Urinary bladder (tissue), 4 donors: ENCODE results near the gene SDS. TPM values are rescaled to one million over a fixed set of nuclear protein-coding genes. Genes with fewer than 3 reads are reported as not detected.

Source experiments
- DNase-seq: peaks from one replicate; pipeline ENCODE4 v3.0.0-alpha.2; 2015; ENCODE audit errors: extremely low spot score
- H3K27ac ChIP-seq: one replicate; pipeline ENCODE4 v1.5.1; 2013; ENCODE audit warnings: low read depth, mild to moderate bottlenecking, moderate library complexity
- H3K36me3 ChIP-seq: one replicate; pipeline ENCODE4 v1.6.1; 2013; ENCODE audit warnings: mild to moderate bottlenecking, moderate library complexity; ENCODE audit not compliant: insufficient read depth
- H3K4me1 ChIP-seq: one replicate; pipeline ENCODE4 v1.6.1; 2013; ENCODE audit warnings: mild to moderate bottlenecking, moderate library complexity; ENCODE audit not compliant: insufficient read depth
- H3K4me3 ChIP-seq: one replicate; pipeline ENCODE4 v1.5.1; 2013; ENCODE audit warnings: low read depth, low read length
- WGBS: extraction: QIAGEN DNeasy Blood & Tissue Kit; methylation state at CpG from one replicate; pipeline ENCODE4 v1.1.7; 2013; 5-methylcytosine and 5-hydroxymethylcytosine counted together
- polyA plus RNA-seq: library from polyadenylated mRNA; stranded (reverse); fragments of 200-250 nt; gene quantifications from one replicate; pipeline ENCODE4 v1.2.3, GENCODE V29; 2013
- total RNA-seq: library from RNA; depleted of rRNA; stranded (reverse); fragments of >200 nt; gene quantifications from one replicate; pipeline ENCODE4 v1.2.3, GENCODE V29; 2014
- donor health status: healthy with polysubstance abuse.
- donor health status: healthy.

The SDS gene
- total and polyA plus RNA-seq, 2 donors: 0.85 TPM; not detected in 1

DNA sequence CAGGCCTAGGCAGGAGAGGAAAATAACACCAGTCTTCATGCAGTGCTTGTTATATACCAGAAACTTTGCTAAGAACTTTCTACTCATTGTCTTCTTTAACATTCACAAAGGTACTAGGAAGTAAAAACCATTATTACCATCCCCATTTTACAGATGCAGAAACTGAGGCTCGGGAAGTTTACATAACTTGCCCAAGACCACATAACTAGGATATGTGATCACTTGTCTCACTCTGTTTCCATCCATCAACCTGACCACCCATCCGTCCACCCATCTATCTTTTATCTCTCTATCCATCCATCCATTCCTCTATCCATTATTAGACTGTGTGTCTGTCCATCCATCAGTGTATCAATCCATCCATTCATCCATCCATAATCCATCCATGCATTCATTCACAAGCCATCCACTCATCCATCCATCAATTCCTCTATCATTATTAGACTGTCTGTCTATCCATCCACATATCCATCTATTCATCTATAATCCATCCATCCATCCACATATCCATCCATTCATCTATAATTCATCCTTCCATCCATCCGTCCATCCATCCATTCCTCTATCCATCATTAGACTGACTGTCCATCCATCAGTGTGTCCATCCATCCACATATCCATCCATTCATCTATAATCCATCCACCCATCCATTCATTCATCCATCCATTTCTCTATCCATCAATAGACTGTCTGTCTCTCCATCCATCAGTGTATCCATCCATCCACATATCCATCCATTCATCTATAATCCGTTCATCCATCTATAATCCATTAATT, 35.0 kb upstream of the SDS start:
- 76% methylated on average over 4 of the region's 4 CpGs for WGBS
- no peak for DNase-seq
- H3K4me3 ChIP-seq: no peak overlapping the region

DNA sequence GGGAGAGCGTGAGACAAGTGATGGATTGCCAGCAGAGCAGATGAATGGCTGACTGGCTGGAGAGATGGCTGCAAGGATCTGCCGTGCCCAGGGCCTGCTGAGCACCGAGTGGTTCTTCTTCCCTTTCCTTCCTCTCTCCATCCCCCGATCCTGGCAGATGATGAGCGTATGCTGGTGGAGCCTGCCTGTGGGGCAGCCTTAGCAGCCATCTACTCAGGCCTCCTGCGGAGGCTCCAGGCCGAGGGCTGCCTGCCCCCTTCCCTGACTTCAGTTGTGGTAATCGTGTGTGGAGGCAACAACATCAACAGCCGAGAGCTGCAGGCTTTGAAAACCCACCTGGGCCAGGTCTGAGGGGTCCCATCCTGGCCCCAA, 34.0 kb upstream of the SDS start:
- H3K27ac ChIP-seq: no peak overlapping the region
- WGBS: 66% methylated on average over 9 of the region's 9 CpGs
- H3K4me1 ChIP-seq: no peaks in the 10 kb centered on the region
- no peaks in the 10 kb centered on the region for H3K36me3 ChIP-seq
- H3K4me3 ChIP-seq: no peak overlapping the region
- no peak for DNase-seq

More for the DNA sequence above, 35.0 kb upstream of the SDS start:
- Histone ChIP-seq H3K4me1 (no peaks in the 10 kb centered on the region), H3K36me3 (no peaks in the 10 kb centered on the region), H3K27ac (no peak overlapping the region)

DNA sequence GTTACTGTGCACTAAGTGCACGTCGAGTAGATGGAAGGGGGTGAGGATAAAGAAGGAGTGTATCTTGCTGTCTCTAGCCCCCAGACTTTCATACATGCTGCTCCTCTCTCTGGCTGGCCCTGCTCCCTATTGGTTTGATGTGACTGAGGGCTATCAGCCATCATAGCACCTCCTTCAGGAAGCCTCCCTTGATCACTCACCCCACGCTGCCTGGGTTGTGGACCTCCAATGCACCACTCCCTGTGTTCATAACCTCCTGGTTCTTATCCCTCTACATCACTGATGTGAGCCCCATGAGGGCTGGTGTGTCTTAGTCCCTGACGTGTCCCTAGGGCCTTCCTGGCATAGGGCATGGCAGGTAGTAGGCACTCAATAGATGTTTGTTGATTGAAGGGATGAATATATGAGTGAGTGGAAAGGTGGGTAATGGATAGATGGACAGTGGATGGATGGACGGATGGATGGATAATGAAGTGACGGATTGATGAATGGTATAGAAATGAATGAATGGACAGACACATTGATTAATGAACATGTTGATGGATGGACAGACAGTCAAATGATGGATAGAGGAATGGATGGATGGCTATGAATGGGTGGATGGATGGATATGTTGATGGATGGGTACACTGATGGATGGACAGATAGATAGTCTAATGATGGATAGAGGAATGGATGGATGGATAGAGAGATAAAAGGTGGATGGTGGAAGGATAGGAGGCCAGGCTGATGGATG, 33.5 kb upstream of the SDS start:
- no peak for DNase-seq
- 86% methylated on average over 6 of the region's 6 CpGs for WGBS

DNA sequence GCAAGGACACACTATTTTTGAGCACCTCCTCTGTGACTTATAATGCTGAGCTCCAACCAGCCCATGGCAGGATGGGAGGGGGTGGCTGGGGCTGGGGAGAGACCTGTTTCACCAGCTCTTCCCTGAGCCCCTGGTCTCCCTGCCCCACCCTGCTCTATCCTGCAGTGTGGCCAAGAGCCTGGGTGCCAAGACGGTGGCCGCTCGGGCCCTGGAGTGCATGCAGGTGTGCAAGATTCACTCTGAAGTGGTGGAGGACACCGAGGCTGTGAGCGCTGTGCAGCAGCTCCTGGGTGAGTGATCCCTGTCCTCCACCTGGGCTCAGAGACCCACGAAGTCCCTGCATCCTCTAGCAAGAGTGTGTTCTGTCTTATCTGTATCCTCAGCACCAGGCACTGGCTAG, 32.9 kb upstream of the SDS start:
- WGBS: 85% methylated on average over 6 of the region's 6 CpGs
- H3K36me3 ChIP-seq: no peaks in the 10 kb centered on the region
- H3K27ac ChIP-seq: no peak overlapping the region
- H3K4me3 ChIP-seq: no peak overlapping the region
- no peaks in the 10 kb centered on the region for H3K4me1 ChIP-seq
- DNase-seq: no peak

More for the DNA sequence above, 33.5 kb upstream of the SDS start:
- H3K27ac ChIP-seq: no peak overlapping the region
- no peak overlapping the region for H3K4me3 ChIP-seq
- no peaks in the 10 kb centered on the region for H3K36me3 ChIP-seq
- no peaks in the 10 kb centered on the region for H3K4me1 ChIP-seq

DNA sequence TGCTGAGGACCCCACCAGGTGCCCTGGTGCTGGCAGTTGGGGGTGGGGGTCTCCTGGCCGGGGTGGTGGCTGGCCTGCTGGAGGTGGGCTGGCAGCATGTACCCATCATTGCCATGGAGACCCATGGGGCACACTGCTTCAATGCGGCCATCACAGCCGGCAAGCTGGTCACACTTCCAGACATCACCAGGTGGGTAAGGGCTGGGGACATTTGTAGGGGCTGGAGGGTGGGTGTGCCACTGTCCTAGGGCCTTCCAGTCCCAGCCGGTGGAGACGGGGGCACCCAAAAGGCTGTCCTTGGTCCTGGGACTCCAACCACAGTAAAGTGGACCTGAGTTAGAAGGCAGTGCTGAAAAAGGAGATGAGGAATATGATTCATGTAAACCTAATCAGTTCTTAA, 31.7 kb upstream of the SDS start:
- 81% methylated on average over 5 of the region's 5 CpGs for WGBS
- Histone ChIP-seq H3K27ac (no peak overlapping the region), H3K4me3 (no peak overlapping the region), H3K4me1 (no peaks in the 10 kb centered on the region), H3K36me3 (no peaks in the 10 kb centered on the region)
- DNase-seq: no peak

DNA sequence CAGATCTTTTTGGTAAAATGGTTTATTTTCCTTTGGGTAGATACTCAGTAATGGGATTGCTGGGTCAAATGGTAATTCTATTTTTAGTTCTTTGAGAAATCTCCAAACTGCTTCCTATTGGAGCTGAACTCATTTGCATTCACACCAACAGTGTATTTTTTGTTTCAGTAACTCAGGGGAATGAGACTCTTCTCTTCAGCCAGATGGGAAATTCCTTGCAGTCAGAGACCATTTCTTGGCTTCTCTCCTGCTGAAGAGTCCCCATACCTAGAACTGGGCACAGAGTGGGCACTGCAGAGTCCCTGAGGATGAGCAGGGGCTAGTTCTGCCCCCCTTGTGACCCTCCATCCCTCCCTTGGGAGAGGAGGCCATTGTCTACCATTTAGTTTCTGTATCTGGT, 29.3 kb upstream of the SDS start:
- no peak overlapping the region for H3K4me3 ChIP-seq
- H3K36me3 ChIP-seq: no peaks in the 10 kb centered on the region
- no peaks in the 10 kb centered on the region for H3K4me1 ChIP-seq
- H3K27ac ChIP-seq: no peak overlapping the region
- no peak for DNase-seq

DNA sequence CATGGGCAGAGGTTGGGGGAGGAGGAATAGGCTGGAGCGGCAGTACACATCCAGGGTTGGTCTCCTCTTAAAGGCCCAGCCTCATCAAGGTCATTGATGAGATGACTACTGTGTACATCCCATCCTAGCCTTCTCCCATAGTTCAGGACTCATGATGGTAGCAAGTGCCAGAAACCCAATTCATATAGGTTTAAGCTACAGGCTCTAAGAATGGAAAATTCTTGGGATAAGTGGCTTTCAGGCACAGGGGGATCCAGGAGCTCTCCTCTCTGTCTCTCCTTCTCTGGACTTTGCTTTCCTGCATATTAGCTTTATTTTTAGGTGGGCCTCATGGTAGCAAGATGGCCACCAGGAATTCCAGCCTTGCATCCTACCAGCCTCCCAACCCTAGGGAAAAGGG, 24.8 kb upstream of the SDS start:
- no peaks in the 10 kb centered on the region for H3K36me3 ChIP-seq
- no peak overlapping the region for H3K27ac ChIP-seq
- H3K4me1 ChIP-seq: no peaks in the 10 kb centered on the region
- H3K4me3 ChIP-seq: no peak overlapping the region
- WGBS: 94% methylated on average over 1 of the region's 1 CpG
- no peak for DNase-seq

DNA sequence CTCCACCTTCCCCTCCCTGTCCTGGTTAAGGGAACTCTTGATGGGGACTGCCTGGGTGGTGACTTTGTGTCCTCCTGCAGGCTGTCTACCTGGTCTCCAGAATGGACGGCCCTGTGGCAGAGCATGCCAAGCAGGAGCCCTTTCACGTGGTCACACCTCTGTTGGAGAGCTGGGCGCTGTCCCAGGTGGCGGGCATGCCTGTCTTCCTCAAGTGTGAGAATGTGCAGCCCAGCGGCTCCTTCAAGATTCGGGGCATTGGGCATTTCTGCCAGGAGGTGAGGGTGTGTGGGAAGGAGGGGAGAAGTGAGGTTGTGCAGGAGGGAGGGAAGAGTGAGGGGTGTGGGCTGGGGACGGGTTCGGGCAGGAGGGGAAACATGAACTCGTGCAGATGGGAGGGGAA, 24.2 kb upstream of the SDS start:
- no peaks in the 10 kb centered on the region for H3K4me1 ChIP-seq
- H3K27ac ChIP-seq: no peak overlapping the region
- WGBS: 65% methylated on average over 9 of the region's 9 CpGs
- no peak overlapping the region for H3K4me3 ChIP-seq
- DNase-seq: no peak
- H3K36me3 ChIP-seq: no peaks in the 10 kb centered on the region

DNA sequence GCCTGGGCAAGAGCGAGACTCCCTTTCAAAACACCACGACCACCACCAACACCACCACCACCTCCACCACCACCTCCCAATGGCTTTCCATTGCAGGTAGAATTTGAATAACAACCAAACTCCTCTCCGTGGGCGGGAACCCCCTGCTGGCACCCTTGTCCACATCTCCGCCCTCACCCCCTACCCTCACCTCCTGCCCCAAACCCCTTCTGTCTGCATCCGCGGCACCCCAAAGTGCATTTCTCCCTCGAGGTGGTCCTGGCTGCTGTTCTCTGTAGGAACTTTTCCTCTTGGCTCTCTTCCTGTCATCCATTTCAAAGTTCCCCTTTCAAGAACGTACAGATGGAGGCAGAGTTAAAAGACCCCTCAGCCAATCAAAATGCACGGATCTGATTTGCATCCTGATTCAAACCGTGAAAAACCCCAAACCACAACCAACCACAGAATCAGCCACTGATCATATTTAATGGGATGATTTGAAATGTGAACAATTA, 22.3 kb upstream of the SDS start:
- DNase-seq: no peak
- Histone ChIP-seq H3K36me3 (no peaks in the 10 kb centered on the region), H3K4me1 (no peaks in the 10 kb centered on the region), H3K27ac (no peak overlapping the region), H3K4me3 (no peak overlapping the region)
- 27% methylated on average over 11 of the region's 11 CpGs for WGBS

DNA sequence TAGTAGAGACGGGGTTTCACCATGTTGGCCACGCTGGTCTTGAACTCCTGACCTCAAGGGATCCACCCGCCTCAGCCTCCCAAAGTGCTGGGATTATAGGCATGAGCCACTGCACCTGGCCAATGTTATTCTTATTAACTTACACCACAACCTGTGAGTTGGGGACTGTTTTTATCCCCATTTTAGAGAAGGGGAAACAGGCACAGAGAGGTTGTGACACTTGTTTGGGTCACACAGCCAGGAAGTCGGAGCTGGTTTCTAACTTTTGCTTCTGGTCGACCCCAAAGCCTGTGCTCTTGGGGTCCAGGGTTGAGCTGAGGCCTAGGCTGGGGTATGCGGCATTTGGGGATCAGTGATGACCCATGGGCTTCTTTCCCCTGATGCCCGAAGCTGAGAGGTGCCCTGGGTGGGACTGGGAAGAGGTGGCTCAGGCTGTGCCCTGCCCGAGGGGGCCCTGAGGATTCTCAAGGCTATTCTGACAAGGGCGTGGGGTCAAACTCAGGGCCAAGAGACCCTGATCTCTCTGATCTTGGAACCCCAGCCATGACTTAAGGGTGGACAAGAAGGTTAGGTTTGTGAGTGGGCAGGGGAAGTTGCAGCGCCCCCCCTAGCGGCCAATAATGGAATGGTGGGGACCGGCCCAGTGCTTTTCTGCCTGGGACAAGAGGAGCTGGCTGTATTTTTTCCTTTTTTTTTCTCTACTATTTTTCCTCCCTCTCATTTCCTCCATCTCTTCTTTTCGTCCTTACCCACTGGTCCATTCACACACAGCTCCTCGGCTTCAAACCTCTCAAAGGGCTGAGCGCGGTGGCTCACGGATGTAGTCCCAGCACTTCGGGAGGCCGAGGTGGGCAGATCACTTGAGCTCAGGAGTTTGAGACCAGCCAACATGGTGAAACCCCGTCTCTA, 21.5 kb upstream of the SDS start:
- H3K36me3 ChIP-seq: no peaks in the 10 kb centered on the region
- no peaks in the 10 kb centered on the region for H3K4me1 ChIP-seq
- DNase-seq: no peak
- H3K27ac ChIP-seq: no peak overlapping the region
- WGBS: 55% methylated on average over 20 of the region's 20 CpGs
- no peak overlapping the region for H3K4me3 ChIP-seq

DNA sequence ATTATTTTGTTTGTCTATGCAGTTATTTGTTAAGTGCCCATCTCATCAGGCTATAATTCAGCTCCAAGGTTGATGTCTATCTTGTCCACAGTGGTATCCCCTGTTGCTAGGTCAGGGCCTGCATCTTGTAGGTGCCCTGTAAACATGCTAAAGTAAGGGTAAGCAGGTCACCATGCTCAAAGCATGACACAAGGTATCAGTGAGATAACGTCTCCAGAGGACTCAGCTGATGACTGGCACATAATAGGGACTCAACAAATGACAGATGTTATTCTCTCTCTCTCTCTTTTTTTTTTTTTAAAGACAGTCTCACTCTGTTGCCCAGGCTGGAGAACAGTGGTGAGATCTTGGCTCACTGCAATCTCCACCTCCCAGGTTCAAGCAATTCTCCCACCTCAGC, 20.8 kb upstream of the SDS start:
- no peak for DNase-seq
- Histone ChIP-seq H3K4me3 (no peak overlapping the region), H3K4me1 (no peaks in the 10 kb centered on the region), H3K27ac (no peak overlapping the region), H3K36me3 (no peaks in the 10 kb centered on the region)
- WGBS: 87% methylated on average over 1 of the region's 1 CpG

DNA sequence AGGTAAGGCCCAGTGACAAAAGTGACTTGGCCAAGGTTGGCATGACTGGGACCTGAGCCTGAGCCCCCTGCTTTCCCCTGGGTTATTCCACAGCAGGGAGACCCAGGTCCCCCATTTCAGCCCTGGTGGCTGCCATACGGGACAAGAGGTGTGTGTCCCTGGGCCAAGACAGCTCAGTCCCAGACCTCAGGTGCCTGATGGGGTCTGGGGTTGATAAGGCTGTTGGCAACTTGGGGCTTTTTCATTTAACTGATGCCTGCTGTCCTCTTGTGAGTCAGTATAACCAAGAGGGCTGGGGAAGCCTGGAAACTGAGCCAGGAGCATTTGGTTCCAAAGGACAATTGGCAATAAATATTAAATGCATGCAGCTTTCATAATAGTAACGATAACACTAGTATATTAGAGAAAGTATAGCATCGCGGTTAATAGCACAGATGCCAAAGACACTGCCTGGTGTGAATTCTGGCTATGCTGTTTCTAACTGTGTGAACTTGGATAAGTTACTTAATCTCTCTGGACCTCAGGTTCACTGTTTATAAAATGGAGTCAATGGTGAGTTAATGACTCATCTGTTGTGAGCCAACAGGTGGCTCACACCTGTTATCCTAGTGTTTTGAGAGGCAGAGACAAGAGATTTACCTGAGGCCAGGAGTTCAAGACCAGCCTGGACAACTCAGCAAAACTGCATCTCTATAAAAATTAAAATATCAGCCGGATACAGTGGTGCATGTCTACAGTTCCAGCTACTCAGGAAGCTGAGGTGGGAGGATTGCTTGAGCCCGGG, 19.4 kb upstream of the SDS start:
- Histone ChIP-seq H3K36me3 (no peaks in the 10 kb centered on the region), H3K4me1 (no peaks in the 10 kb centered on the region), H3K4me3 (no peak overlapping the region), H3K27ac (no peak overlapping the region)
- DNase-seq: no peak
- WGBS: 83% methylated on average over 6 of the region's 6 CpGs
